Osteoblast (primary cell): ENCODE results near the gene FTO. TPM values are rescaled to one million over a fixed set of nuclear protein-coding genes. Genes with fewer than 3 reads are reported as not detected.
A peak's percentile ranks its signal among the peaks of the same experiment; 100 is the strongest.

Source experiments
- DNase-seq: peaks from one replicate; pipeline ENCODE4 v3.0.0; 2011; ENCODE audit warnings: low spot score, mixed read lengths; ENCODE audit not compliant: insufficient read length; ENCODE audit errors: missing footprints
- H2AFZ ChIP-seq: 2 replicates; pipeline ENCODE4 v1.6.0; 2011; ENCODE audit warnings: mild to moderate bottlenecking, low read length
- H3K27ac ChIP-seq: 2 replicates; pipeline ENCODE4 v1.5.1; 2011; ENCODE audit warnings: mild to moderate bottlenecking, low read depth, low read length, moderate library complexity
- H3K27me3 ChIP-seq: 2 replicates; pipeline ENCODE4 v1.6.0; 2012; ENCODE audit warnings: mild to moderate bottlenecking, control low read depth, inconsistent platforms, low read length, moderate library complexity; ENCODE audit not compliant: insufficient read depth
- H3K36me3 ChIP-seq: 2 replicates; pipeline ENCODE4 v1.5.1; 2011; ENCODE audit warnings: mild to moderate bottlenecking, low read length, control low read depth, moderate library complexity; ENCODE audit not compliant: insufficient read depth
- H3K4me1 ChIP-seq: 2 replicates; pipeline ENCODE4 v1.5.1; 2011; ENCODE audit warnings: mild to moderate bottlenecking, low read length, control low read depth, moderate library complexity; ENCODE audit not compliant: insufficient read depth
- H3K4me2 ChIP-seq: 2 replicates; pipeline ENCODE4 v1.6.0; 2011; ENCODE audit warnings: mild to moderate bottlenecking, low read length; ENCODE audit not compliant: insufficient read depth
- H3K4me3 ChIP-seq: fragments of 200-600 bp; sonication (generic); 3 replicates; pipeline ENCODE4 v1.5.1; 2012; ENCODE audit warnings: mild to moderate bottlenecking, low read length, inconsistent platforms; ENCODE audit not compliant: insufficient read depth
- H3K79me2 ChIP-seq: 2 replicates; pipeline ENCODE4 v1.6.0; 2012; ENCODE audit warnings: mild to moderate bottlenecking, low read length, control low read depth, inconsistent platforms; ENCODE audit not compliant: insufficient read depth
- H3K9me3 ChIP-seq: 2 replicates; pipeline ENCODE4 v1.5.1; 2011; ENCODE audit warnings: low read depth, low read length, control low read depth
- H4K20me1 ChIP-seq: 2 replicates; pipeline ENCODE4 v1.6.0; 2012; ENCODE audit warnings: mild to moderate bottlenecking, low read length, control low read depth; ENCODE audit not compliant: insufficient read depth
- total RNA-seq: library from RNA; depleted of rRNA; stranded (reverse); fragments of >200 nt; gene quantifications from 2 replicates; pipeline ENCODE4 v1.2.3, GENCODE V29; 2012
- TF ChIP-seq, protein P1 (sequence below): IDR thresholded peaks from 2 replicates; pipeline ENCODE4 v1.5.1; 2011; ENCODE audit warnings: mild to moderate bottlenecking, low read depth, low read length, moderate library complexity; ENCODE audit errors: extremely low read depth

Gene FTO
- total RNA-seq, 1 donor: 152 TPM

DNA sequence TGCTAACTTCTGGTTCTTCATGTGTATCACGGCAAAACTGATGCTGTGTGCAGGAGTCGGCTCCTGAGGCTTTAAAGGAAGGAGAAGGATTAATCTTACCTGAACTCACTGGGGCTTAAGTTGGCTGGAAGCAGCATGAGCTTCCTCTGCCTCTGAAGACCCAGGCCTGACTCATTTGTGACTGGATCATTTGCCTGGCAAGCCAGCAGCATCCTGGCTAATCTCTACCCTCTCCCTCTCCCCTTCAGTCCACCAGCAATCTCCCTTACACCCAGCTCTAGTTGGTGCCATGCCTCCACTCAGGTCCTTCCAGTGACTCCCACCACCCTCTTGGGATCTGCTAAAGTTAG lies 432.3 kb downstream of the FTO start:
- TF ChIP-seq, protein P1, sequence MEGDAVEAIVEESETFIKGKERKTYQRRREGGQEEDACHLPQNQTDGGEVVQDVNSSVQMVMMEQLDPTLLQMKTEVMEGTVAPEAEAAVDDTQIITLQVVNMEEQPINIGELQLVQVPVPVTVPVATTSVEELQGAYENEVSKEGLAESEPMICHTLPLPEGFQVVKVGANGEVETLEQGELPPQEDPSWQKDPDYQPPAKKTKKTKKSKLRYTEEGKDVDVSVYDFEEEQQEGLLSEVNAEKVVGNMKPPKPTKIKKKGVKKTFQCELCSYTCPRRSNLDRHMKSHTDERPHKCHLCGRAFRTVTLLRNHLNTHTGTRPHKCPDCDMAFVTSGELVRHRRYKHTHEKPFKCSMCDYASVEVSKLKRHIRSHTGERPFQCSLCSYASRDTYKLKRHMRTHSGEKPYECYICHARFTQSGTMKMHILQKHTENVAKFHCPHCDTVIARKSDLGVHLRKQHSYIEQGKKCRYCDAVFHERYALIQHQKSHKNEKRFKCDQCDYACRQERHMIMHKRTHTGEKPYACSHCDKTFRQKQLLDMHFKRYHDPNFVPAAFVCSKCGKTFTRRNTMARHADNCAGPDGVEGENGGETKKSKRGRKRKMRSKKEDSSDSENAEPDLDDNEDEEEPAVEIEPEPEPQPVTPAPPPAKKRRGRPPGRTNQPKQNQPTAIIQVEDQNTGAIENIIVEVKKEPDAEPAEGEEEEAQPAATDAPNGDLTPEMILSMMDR: no peak
- peak; percentile 74 for DNase-seq
- peak overlapping the region; percentile 3 for H2AFZ ChIP-seq

DNA sequence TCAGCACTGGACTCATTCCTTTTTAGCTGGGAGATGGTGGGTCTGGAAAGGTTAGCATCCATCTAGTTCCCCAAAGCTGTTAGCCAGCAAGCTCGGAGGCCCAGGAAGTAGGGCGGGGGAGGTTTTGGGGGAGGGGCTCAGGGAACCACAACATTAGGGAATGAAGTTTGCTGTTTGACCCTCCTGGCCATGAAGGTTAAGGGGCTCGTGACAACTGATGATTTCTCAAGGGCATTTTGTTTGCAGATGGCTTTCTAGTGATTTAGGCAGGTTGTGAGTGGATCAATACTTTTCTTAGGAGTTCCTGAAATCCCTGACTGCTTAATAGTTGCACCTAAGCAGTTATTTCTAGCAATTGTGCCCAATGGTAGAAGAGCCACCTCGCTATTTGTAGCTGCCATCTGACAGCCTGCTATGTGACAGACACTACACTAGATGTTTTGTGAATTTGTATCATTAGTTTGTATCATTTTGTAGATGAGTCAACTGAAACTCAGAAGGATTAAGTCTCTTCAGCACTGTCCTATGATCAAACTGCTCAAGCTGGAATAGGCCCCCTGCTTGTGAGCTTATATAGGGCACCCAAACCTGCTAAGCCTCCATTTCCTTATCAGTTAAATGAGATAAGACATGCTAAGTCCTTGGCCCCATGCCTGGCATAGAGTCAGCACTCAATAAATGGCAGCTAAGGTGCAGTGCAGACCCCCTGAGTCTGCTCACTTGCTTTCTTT lies 436.3 kb downstream of the FTO start:
- H3K79me2 ChIP-seq: no peaks in the 10 kb centered on the region
- H3K4me2 ChIP-seq: no peak overlapping the region
- H3K4me1 ChIP-seq: peaks cover 18% of the 10 kb centered on the region
- no peak overlapping the region for H3K4me3 ChIP-seq
- H3K9me3 ChIP-seq: no peaks in the 10 kb centered on the region
- no peaks in the 10 kb centered on the region for H3K36me3 ChIP-seq
- H3K27ac ChIP-seq: no peak overlapping the region
- H2AFZ ChIP-seq: no peak overlapping the region
- no peaks in the 10 kb centered on the region for H3K27me3 ChIP-seq
- no peaks in the 10 kb centered on the region for H4K20me1 ChIP-seq
- no peak for DNase-seq
- TF ChIP-seq, protein P1: peak; percentile 19

More for the DNA sequence above, 432.3 kb downstream of the FTO start:
- no peaks in the 10 kb centered on the region for H3K27me3 ChIP-seq
- no peaks in the 10 kb centered on the region for H3K9me3 ChIP-seq
- H3K27ac ChIP-seq: peak overlapping the region; percentile 84
- H3K4me3 ChIP-seq: no peak overlapping the region
- no peaks in the 10 kb centered on the region for H3K36me3 ChIP-seq
- H4K20me1 ChIP-seq: no peaks in the 10 kb centered on the region
- peak overlapping the region; percentile 19 for H3K4me2 ChIP-seq
- H3K79me2 ChIP-seq: no peaks in the 10 kb centered on the region
- peaks cover 19% of the 10 kb centered on the region for H3K4me1 ChIP-seq

DNA sequence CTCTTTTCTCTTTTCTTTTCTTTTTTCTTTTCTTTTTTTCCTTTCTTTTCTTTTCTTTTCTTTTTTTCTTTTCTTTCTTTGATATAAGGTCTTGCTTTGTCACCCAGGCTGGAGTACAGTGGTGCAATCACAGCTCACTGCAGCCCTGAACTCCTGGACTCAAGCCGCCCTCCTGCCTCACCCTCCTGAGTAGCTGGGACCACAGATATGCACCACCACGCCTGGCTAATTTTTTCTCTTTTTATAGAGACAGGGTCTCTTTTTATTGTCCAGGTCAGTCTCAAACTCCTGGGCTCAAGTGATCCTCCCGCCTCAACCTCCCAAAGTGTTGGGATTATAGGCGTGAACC lies 436.8 kb downstream of the FTO start:
- Histone ChIP-seq H3K79me2 (no peaks in the 10 kb centered on the region), H3K4me1 (peaks cover 13% of the 10 kb centered on the region), H3K36me3 (no peaks in the 10 kb centered on the region), H2AFZ (no peak overlapping the region), H3K27ac (no peak overlapping the region), H4K20me1 (no peaks in the 10 kb centered on the region), H3K4me3 (no peak overlapping the region), H3K27me3 (no peaks in the 10 kb centered on the region), H3K4me2 (no peak overlapping the region), H3K9me3 (no peaks in the 10 kb centered on the region)
- DNase-seq: no peak
- TF ChIP-seq, protein P1: no peak

DNA sequence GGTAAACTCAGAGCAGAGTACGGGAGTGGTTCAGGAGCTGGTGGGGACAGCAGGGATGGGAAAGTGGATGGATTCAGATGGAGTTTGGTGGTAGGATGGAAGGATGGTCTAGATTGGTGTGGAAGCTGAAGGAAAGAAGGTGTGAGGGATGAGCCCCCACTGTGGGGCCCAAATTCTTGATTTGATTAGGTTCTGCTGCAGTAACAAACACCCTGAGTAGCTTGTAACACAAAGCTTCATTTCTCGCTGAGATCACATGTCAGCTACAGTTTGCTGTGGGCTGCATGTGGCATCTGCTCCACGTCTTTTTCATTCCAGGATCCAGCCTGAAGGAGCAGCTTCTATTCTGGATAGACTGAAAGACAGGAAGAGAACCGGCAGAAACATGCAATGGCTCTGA lies 438.8 kb downstream of the FTO start:
- Histone ChIP-seq H3K9me3 (no peaks in the 10 kb centered on the region), H3K4me2 (no peak overlapping the region), H3K27me3 (no peaks in the 10 kb centered on the region), H4K20me1 (no peaks in the 10 kb centered on the region), H2AFZ (no peak overlapping the region), H3K79me2 (no peaks in the 10 kb centered on the region), H3K27ac (no peak overlapping the region), H3K4me3 (no peak overlapping the region), H3K36me3 (no peaks in the 10 kb centered on the region), H3K4me1 (no peaks in the 10 kb centered on the region)
- TF ChIP-seq, protein P1: no peak
- no peak for DNase-seq
